HepG2 (cell line): Measurements from ENCODE around the gene GFER. TPM values are rescaled to one million over a fixed set of nuclear protein-coding genes. Genes with fewer than 3 reads are reported as not detected.
A peak's percentile ranks its signal among the peaks of the same experiment; 100 is the strongest.

Experiments
- HNRNPLL ChIP-seq: fragments of 200-400 bp; formaldehyde crosslinking; IDR thresholded peaks from 2 replicates; pipeline ENCODE4 v1.6.1; 2017; ENCODE audit warnings: mild to moderate bottlenecking, low read depth, low read length; ENCODE audit not compliant: poor library complexity, severe bottlenecking
- IKZF4 ChIP-seq: sonication (generic); formaldehyde crosslinking; IDR thresholded peaks from 2 replicates; pipeline ENCODE4 v1.5.1; 2020; ENCODE audit warnings: borderline replicate concordance, mild to moderate bottlenecking, low read depth, missing genetic modification reagents; ENCODE audit errors: not compliant biosample characterization
- KDM5B ChIP-seq: sonication (generic); formaldehyde crosslinking; IDR thresholded peaks from 2 replicates; pipeline ENCODE4 v1.4.0; 2020; ENCODE audit warnings: missing genetic modification reagents, mild to moderate bottlenecking, borderline replicate concordance
- KDM6A ChIP-seq: IDR thresholded peaks from 2 replicates; pipeline ENCODE4 v1.6.1; 2016; ENCODE audit warnings: low read depth
- KLF16 ChIP-seq, 2 experiments: sonication (generic) in 1 of 2; formaldehyde crosslinking in 1 of 2; IDR thresholded peaks; 2 replicates each; pipeline versions ENCODE4 v1.6.1 to v1.8.0; 2016 to 2023; ENCODE audit warnings: missing genetic modification reagents in 2 of 2, missing compliant biosample characterization in 1 of 2
- MED8 ChIP-seq: sonication (generic); formaldehyde crosslinking; IDR thresholded peaks from 2 replicates; pipeline ENCODE4 v1.8.1; 2023; ENCODE audit warnings: mild to moderate bottlenecking, missing genetic modification reagents; ENCODE audit not compliant: insufficient replicate concordance
- NR2C2 ChIP-seq: sonication (generic); formaldehyde crosslinking; IDR thresholded peaks from 2 replicates; pipeline ENCODE4 v1.4.0; 2020; ENCODE audit warnings: missing genetic modification reagents, mild to moderate bottlenecking, moderate library complexity, borderline replicate concordance
- THRA ChIP-seq: sonication (generic); formaldehyde crosslinking; IDR thresholded peaks from 2 replicates; pipeline ENCODE4 v1.4.0; 2020; ENCODE audit warnings: missing genetic modification reagents, borderline replicate concordance
- XBP1 ChIP-seq: sonication (generic); formaldehyde crosslinking; IDR thresholded peaks from 2 replicates; pipeline ENCODE4 v1.5.0; 2020; ENCODE audit warnings: missing genetic modification reagents
- ZKSCAN5 ChIP-seq: sonication (generic); formaldehyde crosslinking; IDR thresholded peaks from 2 replicates; pipeline ENCODE4 v1.5.1; 2020; ENCODE audit warnings: mild to moderate bottlenecking, missing genetic modification reagents
- ZNF138 ChIP-seq: sonication (generic); formaldehyde crosslinking; IDR thresholded peaks from 2 replicates; pipeline ENCODE4 v1.5.0; 2020; ENCODE audit warnings: mild to moderate bottlenecking, low read depth, missing genetic modification reagents
- ZNF329 ChIP-seq: sonication (generic); formaldehyde crosslinking; IDR thresholded peaks from 2 replicates; pipeline ENCODE4 v1.9.0; 2021; ENCODE audit warnings: low read depth, mild to moderate bottlenecking, missing genetic modification reagents
- ZNF674 ChIP-seq: sonication (generic); formaldehyde crosslinking; IDR thresholded peaks from 2 replicates; pipeline ENCODE4 v1.5.0; 2020; ENCODE audit warnings: low read depth, mild to moderate bottlenecking, missing genetic modification reagents
- ZNF709 ChIP-seq: sonication (generic); formaldehyde crosslinking; IDR thresholded peaks from 2 replicates; pipeline ENCODE4 v1.5.0; 2020; ENCODE audit warnings: mild to moderate bottlenecking, missing genetic modification reagents
- ZSCAN20 ChIP-seq: sonication (generic); formaldehyde crosslinking; IDR thresholded peaks from 2 replicates; pipeline ENCODE4 v1.4.0; 2020; ENCODE audit warnings: missing genetic modification reagents, mild to moderate bottlenecking, borderline replicate concordance
- polyA plus RNA-seq, 8 experiments: library from polyadenylated mRNA; depleted of rRNA in 3 of 8; stranded (reverse) in 7 of 8; unstranded in 1 of 8; fragments of >200 nt; fragmentation: Illumina TruSeq in 4 of 8; extraction: Trizol in 4 of 8; gene quantifications; 2 replicates each; pipeline versions ENCODE4 v1.2.1 to v1.2.3, GENCODE V29; 2011 to 2016; ENCODE audit warnings: low read depth in 4 of 8, missing spikeins in 1 of 8, mixed read lengths in 1 of 8; ENCODE audit not compliant: insufficient read depth in 1 of 8
- total RNA-seq, 5 experiments: library from RNA; depleted of rRNA; stranded (reverse); fragments of >200 nt; fragmentation: Illumina TruSeq; extraction: Trizol; gene quantifications; 2 replicates each; pipeline ENCODE4 v1.2.3, GENCODE V29; 2016; ENCODE audit warnings: low read depth in 1 of 5
- TF ChIP-seq, protein P1 (sequence below): IDR thresholded peaks from 2 replicates; pipeline ENCODE4 v1.6.1; 2018; ENCODE audit warnings: missing genetic modification reagents, mild to moderate bottlenecking, missing compliant biosample characterization
- TF ChIP-seq, protein P2 (sequence below): IDR thresholded peaks from 2 replicates; pipeline ENCODE4 v1.6.1; 2016; ENCODE audit warnings: low read depth, borderline replicate concordance
- TF ChIP-seq, protein P3 (sequence below): sonication (generic); formaldehyde crosslinking; IDR thresholded peaks from 2 replicates; pipeline ENCODE4 v1.8.0; 2022; ENCODE audit warnings: missing genetic modification reagents, mild to moderate bottlenecking, inconsistent platforms, borderline replicate concordance
- TF ChIP-seq, protein P4 (sequence below): sonication (generic); formaldehyde crosslinking; IDR thresholded peaks from 2 replicates; pipeline ENCODE4 v1.4.0; 2020; ENCODE audit warnings: missing genetic modification reagents

Gene GFER
- total and polyA plus RNA-seq, 2 of the 13 experiments (the other 11 are each of a cell fraction or from before 2014, with no cell fraction given), result 28.6 to 71.7 TPM

DNA sequence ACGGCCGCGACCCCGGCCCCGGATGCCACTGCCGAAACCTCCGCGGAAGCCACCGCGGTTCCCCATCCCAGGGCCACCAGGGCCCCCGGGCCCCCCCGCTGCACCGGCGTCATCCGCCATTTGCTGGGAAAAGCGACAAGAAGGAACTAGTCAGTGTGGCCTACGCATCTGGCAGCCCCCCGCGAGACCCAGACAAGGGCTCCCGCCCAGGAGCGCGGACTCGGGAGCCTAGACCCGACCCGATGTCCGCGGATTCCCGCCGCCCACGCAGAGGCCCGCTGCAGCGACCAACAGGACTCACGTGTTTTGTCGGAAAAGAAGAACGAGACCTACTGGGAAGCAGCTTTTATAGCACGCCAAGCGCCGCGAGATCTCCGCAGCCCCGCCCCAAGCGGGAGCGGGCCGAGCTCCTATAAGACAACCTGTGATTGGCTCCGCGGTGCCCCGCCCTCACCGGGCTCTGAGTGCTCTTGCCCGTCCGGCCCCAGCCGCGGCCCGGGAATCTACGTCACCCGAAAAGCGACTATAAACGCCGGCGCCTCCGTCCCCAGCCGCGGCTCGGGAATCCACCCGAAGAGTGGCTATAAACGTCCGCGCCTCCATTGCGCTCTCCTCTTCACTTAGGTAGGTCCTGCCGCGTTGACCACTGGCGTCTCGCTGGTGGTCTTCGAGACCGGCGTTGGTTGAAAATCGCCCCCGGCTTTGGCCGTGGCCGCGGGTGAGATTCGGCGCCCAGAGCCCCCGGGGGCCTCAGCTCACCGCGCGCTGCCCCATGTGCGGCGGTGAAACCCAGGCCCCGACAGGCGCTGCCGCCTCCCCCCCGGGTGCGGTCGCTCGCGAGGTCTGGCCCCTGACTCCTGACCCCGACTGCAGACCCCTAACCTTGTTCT lies 19.2 kb upstream of the GFER start, which contains the start of gene RPS2 (continued):
- TF ChIP-seq, protein P1, sequence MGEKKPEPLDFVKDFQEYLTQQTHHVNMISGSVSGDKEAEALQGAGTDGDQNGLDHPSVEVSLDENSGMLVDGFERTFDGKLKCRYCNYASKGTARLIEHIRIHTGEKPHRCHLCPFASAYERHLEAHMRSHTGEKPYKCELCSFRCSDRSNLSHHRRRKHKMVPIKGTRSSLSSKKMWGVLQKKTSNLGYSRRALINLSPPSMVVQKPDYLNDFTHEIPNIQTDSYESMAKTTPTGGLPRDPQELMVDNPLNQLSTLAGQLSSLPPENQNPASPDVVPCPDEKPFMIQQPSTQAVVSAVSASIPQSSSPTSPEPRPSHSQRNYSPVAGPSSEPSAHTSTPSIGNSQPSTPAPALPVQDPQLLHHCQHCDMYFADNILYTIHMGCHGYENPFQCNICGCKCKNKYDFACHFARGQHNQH (CRISPR knock-in tag), result peak; percentile 77
- TF ChIP-seq IKZF4 (CRISPR knock-in tag) (peak; percentile 48), ZNF329 (peak; percentile 40; the same call in 1 of the 2 replicates), HNRNPLL (peak; percentile 61), MED8 (CRISPR knock-in tag) (no peak), ZNF138 (CRISPR knock-in tag) (peak; percentile 74), ZSCAN20 (CRISPR knock-in tag) (0 out of 2 replicates have a peak, but pooled peaks have one; percentile 56), ZKSCAN5 (no peak), NR2C2 (peak; percentile 33; the same call in 1 of the 2 replicates), KDM5B (CRISPR knock-in tag) (peak; percentile 42; the same call in 1 of the 2 replicates), KLF16 (CRISPR knock-in tag; IDR thresholded peaks at IDR 0.05) (peak in 1 of 2 experiments; percentile 85; a peak in 1 of 4 replicates), THRA (CRISPR knock-in tag) (no peak), KDM6A (CRISPR knock-in tag) (no peak), XBP1 (CRISPR knock-in tag) (peak; percentile 60), ZNF674 (CRISPR knock-in tag) (peak; percentile 60; the same call in 1 of the 2 replicates), ZNF709 (CRISPR knock-in tag) (peak; percentile 90; the same call in 1 of the 2 replicates)
- TF ChIP-seq, protein P2, sequence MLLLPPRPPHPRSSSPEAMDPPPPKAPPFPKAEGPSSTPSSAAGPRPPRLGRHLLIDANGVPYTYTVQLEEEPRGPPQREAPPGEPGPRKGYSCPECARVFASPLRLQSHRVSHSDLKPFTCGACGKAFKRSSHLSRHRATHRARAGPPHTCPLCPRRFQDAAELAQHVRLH (CRISPR knock-in tag), result 0 out of 2 replicates have a peak, but pooled peaks have one; percentile 77
- TF ChIP-seq, protein P3, sequence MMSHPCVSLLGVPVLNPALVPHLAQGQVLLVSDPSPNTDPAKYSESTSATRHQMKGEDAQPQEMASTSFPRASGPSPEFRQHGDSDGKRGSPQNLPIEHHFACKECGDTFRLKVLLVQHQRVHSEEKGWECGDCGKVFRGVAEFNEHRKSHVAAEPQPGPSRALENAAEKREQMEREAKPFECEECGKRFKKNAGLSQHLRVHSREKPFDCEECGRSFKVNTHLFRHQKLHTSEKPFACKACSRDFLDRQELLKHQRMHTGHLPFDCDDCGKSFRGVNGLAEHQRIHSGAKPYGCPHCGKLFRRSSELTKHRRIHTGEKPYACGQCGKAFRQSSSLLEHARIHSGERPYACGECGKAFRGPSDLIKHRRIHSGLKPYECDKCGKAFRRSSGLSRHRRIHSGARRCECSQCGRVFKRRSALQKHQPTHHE, result 0 out of 2 replicates have a peak, but pooled peaks have one; percentile 8
- TF ChIP-seq, protein P4, sequence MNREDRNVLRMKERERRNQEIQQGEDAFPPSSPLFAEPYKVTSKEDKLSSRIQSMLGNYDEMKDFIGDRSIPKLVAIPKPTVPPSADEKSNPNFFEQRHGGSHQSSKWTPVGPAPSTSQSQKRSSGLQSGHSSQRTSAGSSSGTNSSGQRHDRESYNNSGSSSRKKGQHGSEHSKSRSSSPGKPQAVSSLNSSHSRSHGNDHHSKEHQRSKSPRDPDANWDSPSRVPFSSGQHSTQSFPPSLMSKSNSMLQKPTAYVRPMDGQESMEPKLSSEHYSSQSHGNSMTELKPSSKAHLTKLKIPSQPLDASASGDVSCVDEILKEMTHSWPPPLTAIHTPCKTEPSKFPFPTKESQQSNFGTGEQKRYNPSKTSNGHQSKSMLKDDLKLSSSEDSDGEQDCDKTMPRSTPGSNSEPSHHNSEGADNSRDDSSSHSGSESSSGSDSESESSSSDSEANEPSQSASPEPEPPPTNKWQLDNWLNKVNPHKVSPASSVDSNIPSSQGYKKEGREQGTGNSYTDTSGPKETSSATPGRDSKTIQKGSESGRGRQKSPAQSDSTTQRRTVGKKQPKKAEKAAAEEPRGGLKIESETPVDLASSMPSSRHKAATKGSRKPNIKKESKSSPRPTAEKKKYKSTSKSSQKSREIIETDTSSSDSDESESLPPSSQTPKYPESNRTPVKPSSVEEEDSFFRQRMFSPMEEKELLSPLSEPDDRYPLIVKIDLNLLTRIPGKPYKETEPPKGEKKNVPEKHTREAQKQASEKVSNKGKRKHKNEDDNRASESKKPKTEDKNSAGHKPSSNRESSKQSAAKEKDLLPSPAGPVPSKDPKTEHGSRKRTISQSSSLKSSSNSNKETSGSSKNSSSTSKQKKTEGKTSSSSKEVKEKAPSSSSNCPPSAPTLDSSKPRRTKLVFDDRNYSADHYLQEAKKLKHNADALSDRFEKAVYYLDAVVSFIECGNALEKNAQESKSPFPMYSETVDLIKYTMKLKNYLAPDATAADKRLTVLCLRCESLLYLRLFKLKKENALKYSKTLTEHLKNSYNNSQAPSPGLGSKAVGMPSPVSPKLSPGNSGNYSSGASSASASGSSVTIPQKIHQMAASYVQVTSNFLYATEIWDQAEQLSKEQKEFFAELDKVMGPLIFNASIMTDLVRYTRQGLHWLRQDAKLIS (CRISPR knock-in tag), result peak; percentile 69; the same call in 1 of the 2 replicates
